ENCODE results near the gene TBC1D14. TPM values are rescaled to one million over a fixed set of nuclear protein-coding genes. Genes with fewer than 3 reads are reported as not detected.

TBC1D14 gene
- total RNA-seq, 1 experiment from 2014 or later, result 54.0 TPM

- no peaks in the 10 kb centered on the region for H3K9me3 ChIP-seq
- Mint-ChIP-seq H3K4me3 (ENCODE audit: unreplicated experiment) (no peak overlapping the region), H3K36me3 (ENCODE audit: insufficient read depth, unreplicated experiment) (peaks cover 29% of the 10 kb centered on the region)
Measured at GRCh38 chr4:6939761-6940743, 30.4 kb downstream of the TBC1D14 start.

GRCh38 chr4:6940744-6941137, 31.1 kb downstream of the TBC1D14 start:
- POLR2A ChIA-PET, result no interaction called here
- Histone ChIP-seq H3K9me3 (no peaks in the 10 kb centered on the region), H3K4me3 (ENCODE audit: low read depth, low read length) (no peak overlapping the region), H3K4me1 (peaks cover 50% of the 10 kb centered on the region), H3K36me3 (ENCODE audit: control insufficient read depth, insufficient read depth, low read length) (no peaks in the 10 kb centered on the region; the same call in none of the 2 replicates), H3K27me3 (replicated peaks; ENCODE audit: control insufficient read depth, insufficient read depth, low read length) (no peaks in the 10 kb centered on the region)
- Mint-ChIP-seq H3K4me3 (ENCODE audit: unreplicated experiment) (no peak overlapping the region), H3K4me1 (ENCODE audit: low read depth, unreplicated experiment) (peaks cover 39% of the 10 kb centered on the region), H3K9me3 (ENCODE audit: unreplicated experiment) (no peaks in the 10 kb centered on the region), H3K27me3 (ENCODE audit: insufficient read depth, unreplicated experiment) (no peaks in the 10 kb centered on the region), H3K27ac (ENCODE audit: unreplicated experiment) (peak overlapping the region; percentile 1), H3K36me3 (ENCODE audit: insufficient read depth, unreplicated experiment) (peaks cover 24% of the 10 kb centered on the region)
- no peak for DNase-seq
- CTCF ChIA-PET, result no interaction called here
- TF ChIP-seq CTCF (IDR thresholded peaks at IDR 0.05; ENCODE audit: insufficient read depth in 1 of 2, low read depth in 1 of 2, low read length in 1 of 2, severe bottlenecking in 1 of 2, unreplicated experiment in 1 of 2), result no peak
- no TSS peak for BruUV-seq (replicated peaks)
- intact Hi-C loops (cut with micrococcal nuclease; ENCODE audit: unreplicated experiment), result no loop called here

More at GRCh38 chr4:6939761-6940743, 30.4 kb downstream of the TBC1D14 start:
- no peaks in the 10 kb centered on the region for H3K27me3 Mint-ChIP-seq (ENCODE audit: insufficient read depth, unreplicated experiment)
- Histone ChIP-seq H3K4me1 (peaks cover 50% of the 10 kb centered on the region), H3K36me3 (ENCODE audit: control insufficient read depth, insufficient read depth, low read length) (no peaks in the 10 kb centered on the region; the same call in none of the 2 replicates), H3K27me3 (replicated peaks; ENCODE audit: control insufficient read depth, insufficient read depth, low read length) (no peaks in the 10 kb centered on the region), H3K4me3 (ENCODE audit: low read depth, low read length) (no peak overlapping the region)
- TF ChIP-seq CTCF (IDR thresholded peaks at IDR 0.05; ENCODE audit: insufficient read depth in 1 of 2, low read depth in 1 of 2, low read length in 1 of 2, severe bottlenecking in 1 of 2, unreplicated experiment in 1 of 2), result no peak
- H3K9me3 Mint-ChIP-seq (ENCODE audit: unreplicated experiment), result no peaks in the 10 kb centered on the region
- intact Hi-C loops (cut with micrococcal nuclease; ENCODE audit: unreplicated experiment), result no loop called here
- DNase-seq, result no peak
- BruUV-seq (replicated peaks), result no TSS peak
- POLR2A ChIA-PET, result no interaction called here
- peaks cover 36% of the 10 kb centered on the region for H3K4me1 Mint-ChIP-seq (ENCODE audit: low read depth, unreplicated experiment)
- CTCF ChIA-PET, result no interaction called here
- H3K27ac Mint-ChIP-seq (ENCODE audit: unreplicated experiment), result peak overlapping the region; percentile 1

- ChIA-PET POLR2A (interaction anchor here (0.6 to 0.9 kb wide), 3 partner anchors 11 to 32 kb away, joined by 3 to 7 read pairs (median 4); partner anchors contain the start of gene TBC1D14), CTCF (interaction anchor here (0.6 to 1.2 kb wide), 2 partner anchors 14 to 37 kb away, joined by 3 read pairs; no protein-coding TSS in a partner anchor)
- BruUV-seq (replicated peaks), result no TSS peak
- peak overlapping the region; percentile 88 for H3K27ac Mint-ChIP-seq (ENCODE audit: unreplicated experiment)
- no peak for DNase-seq
- no peaks in the 10 kb centered on the region for H3K27me3 ChIP-seq (replicated peaks; ENCODE audit: control insufficient read depth, insufficient read depth, low read length)
- peaks cover 45% of the 10 kb centered on the region for H3K4me1 ChIP-seq
- no peak overlapping the region for H3K4me3 ChIP-seq (ENCODE audit: low read depth, low read length)
- no peaks in the 10 kb centered on the region for H3K9me3 Mint-ChIP-seq (ENCODE audit: unreplicated experiment)
- H3K36me3 ChIP-seq (ENCODE audit: control insufficient read depth, insufficient read depth, low read length), result no peaks in the 10 kb centered on the region; the same call in none of the 2 replicates
- no peaks in the 10 kb centered on the region for H3K9me3 ChIP-seq
- H3K27me3 Mint-ChIP-seq (ENCODE audit: insufficient read depth, unreplicated experiment), result no peaks in the 10 kb centered on the region
- intact Hi-C loops (cut with micrococcal nuclease; ENCODE audit: unreplicated experiment), result no loop called here
- no peak for TF ChIP-seq CTCF (IDR thresholded peaks at IDR 0.05; ENCODE audit: insufficient read depth in 1 of 2, low read depth in 1 of 2, low read length in 1 of 2, severe bottlenecking in 1 of 2, unreplicated experiment in 1 of 2)
- H3K4me1 Mint-ChIP-seq (ENCODE audit: low read depth, unreplicated experiment), result peaks cover 33% of the 10 kb centered on the region
- peaks cover 19% of the 10 kb centered on the region for H3K36me3 Mint-ChIP-seq (ENCODE audit: insufficient read depth, unreplicated experiment)
- peak overlapping the region; percentile 55 for H3K4me3 Mint-ChIP-seq (ENCODE audit: unreplicated experiment)
Measured at GRCh38 chr4:6941796-6942195, 32.2 kb downstream of the TBC1D14 start.
